NCI-H2196 (cell line): ENCODE data around the gene HOXD8.

ENCODE experiments used
- DNase-seq: peaks from one replicate; lab custom pipeline; 2025; ENCODE audit not compliant: unreplicated experiment; lab: John Stamatoyannopoulos, UW

HOXD8 gene

DNA sequence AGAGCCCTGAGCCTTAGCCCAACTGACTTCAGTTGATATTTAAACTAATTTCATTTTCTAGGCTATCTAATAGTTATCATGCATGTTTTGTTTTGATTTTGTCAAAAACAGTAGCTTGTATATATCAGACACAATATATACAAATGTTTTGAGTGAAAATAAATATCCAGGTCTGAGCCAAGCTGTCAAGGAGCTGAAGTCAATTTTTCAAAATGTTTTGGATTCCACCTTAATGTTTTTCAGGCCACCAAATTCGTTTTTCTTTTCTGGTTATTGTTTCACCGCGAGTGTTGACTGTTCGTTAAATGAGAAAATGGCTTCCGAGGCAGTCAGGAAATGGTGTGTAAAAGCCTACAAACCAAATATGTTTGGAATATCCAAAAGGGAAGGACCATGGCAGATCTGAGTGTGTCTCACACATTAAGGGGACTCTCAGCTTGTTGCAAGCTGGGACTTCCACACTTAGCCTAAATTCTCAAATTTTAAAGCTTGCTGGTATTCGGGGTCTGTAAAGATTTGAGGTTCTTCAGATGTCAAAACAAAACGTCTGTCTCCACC, 27.1 kb upstream of the HOXD8 start:
- no peak for DNase-seq

DNA sequence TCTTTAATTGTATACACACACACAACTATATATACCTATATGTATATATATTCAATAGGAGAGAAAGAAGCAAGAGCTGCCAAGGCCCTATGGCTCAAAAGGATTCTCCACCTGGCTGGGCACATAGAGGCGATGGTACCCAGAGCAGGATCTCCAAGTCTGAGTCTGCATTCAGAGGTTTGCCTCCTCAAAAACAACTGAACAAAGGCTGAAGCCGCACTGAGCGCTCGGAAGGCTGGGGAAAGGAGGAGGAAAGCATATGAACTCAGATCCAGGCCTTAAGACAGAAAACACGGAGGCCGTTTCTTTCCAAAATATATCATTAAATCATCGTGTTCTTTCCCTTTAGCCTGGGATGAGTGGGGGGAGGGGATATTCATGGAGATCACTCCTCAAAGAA, 26.3 kb upstream of the HOXD8 start:
- DNase-seq = no peak

DNA sequence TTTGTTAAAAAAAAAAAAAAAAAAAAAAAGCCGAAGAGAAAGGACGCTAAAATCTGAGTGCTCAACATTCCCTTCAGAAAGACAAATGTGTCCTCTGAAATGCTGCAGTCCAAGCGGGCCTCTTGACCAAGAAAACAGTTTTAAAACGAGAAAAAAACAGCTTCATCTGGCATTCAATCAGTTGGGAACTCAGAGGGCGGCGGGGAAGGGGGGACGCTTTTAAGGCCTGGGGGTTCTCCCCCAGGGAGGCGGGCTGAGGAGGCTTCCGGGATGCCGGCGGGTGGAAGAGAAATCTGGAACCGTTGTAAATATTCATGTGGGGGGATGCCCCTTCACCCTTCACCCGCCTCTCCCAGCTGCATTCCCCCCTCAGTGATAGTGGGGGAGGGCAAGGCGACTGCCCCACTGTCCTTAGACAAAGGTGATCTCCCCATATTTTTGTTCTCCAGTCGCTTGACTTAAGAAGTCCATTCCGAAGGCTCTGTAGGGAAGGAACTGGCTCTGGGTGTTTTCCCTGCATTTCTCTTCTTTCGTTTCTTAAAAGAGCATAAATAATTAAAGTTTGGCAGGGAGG, 25.7 kb upstream of the HOXD8 start:
- no peak for DNase-seq

DNA sequence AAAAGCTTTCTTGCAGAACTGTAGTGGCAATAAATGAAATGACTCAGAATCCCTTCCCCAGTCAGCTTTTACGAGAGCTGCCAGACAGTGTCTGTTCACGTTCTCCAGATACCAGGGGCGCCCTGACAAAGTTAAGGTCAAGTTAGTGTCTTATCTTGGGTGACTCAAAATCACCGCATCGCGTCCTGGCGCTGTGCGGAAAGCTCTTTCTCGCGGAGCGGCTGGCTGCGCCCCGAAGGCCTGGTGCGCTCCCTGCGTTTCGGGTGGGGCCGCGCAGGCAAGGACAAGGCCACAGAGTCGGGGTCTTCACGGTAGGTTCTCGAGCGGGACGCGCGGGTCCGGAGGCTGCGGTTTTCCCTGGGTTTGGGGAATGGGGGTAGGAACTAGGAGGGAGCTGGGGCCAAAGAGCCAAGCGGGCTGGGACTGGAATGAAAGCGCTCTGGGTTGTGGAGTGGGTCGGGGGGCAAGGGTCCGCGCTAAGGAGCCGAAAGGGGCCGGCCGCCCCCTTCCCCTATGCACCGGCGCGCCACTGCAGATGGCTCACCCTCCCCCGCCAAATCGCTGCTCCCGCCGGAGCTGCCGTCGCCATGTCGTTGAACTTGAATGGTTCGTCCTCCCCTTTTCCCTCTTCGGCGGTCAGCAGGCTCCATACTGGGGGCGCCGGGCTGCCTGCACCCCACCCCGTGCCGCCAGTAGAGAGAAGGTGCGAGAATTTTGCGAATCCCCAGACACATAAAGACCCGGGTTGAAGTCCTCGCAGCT, 25.0 kb upstream of the HOXD8 start:
- no peak for DNase-seq

DNA sequence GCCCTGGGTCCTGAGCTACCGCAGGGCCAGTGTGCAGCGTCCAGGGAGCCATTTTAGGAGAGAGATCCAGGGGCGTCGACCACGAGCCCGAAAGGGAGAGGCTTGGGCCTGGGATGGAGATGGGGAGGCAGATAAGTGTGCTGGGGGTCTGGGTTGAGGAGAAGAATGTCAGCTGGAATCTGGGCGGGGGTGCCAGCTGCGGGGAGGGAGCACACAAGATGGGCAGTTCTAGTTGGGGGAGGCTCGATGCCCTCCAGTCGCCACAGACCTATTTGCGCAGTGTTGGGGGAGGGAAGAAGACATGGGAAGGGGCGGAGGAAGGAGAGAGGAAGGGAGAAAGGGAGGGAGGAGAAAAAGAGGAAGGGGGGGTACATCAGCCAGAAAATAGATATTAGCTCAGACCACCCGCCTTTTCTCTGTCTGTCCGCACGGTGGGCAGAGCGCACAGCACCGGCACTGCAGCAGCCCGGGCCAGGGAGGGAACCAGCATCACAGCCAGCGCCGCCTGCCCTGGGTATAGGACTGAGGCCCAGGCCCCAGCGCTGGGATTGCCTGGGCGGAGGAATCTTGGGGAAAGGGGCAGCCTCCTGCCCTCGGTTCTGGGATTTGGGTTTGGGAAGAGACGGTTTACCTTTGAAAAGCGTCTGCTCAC, 24.3 kb upstream of the HOXD8 start:
- no peak for DNase-seq

DNA sequence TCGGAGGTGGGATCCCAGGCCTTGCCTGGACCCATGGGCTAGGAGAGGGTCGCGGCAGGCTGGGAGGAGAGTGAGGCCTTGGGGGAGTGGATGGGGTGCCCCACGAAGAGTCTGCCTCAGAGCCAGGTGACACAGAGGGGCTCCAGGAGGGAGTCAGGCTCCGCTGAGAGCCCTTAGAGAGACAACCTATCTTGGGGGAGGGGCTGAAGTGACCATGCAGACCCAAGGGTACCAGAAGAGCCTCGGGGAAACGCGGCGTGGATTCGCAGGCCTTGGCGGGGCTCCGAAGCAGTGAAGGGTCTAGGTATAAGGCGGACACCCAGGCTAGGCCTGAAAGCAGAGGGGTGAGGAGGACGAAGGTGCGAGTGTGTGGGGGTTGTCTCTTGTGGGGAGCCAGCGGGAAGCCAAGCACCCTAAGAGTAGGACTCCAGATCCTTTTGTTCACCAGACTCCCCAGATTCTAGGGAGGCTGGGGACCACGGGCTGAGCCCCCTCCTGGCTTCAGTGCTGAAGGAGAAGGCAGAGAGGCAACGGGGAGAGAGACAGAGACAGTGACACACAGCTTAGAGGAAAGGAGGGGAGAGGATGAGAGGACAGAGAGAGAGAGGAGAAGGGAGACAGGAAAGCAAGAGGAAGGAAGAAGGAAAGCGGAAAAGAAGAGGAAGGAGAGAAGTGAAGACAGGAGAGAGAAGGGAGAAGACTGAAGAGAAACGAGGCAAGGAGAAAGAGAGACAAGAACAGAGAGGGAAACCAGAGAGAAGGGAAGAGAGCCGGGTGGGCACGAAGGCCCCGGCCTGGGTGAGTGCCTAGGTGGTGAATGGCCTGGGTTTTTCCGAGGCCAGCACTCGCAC, 23.6 kb upstream of the HOXD8 start:
- no peak for DNase-seq

DNA sequence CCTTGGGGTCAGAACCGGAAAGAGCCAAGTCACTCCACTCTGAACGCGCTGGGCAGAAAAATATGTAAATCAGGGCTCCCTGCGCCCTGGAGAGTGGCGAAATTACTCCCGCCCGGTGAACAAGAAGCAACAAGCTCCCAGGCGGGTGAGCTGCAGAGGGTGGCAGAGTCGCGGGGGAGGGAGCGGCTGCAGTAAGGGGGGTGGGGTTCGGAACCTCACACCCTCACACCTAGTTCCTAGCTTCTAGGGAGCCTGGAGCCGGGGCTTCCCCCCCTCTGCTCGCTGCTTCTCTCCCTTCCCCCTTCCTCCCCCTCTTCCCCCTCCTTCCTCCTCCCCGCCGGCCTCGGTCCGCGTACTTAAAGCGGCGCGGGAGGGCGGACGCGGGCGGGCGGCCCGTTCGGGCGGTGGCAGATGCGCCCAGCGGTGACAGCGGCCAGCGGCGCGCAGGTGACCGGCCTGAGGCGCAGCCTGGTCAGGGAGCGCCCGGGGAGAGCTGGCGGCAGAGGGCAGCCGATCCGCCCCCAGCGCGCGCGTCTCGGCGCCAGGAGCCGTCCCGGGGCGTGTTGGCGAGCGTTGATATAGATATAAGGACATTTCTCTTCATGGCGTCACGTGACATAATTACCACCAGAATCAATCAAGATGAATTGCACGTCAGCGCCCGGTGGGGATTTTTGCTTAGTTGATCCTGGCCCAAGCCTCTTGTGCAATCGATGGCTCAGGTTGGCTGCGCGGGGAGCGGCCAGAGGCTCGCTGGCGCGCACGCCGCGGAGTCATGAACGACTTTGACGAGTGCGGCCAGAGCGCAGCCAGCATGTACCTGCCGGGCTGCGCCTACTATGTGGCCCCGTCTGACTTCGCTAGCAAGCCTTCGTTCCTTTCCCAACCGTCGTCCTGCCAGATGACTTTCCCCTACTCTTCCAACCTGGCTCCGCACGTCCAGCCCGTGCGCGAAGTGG, 22.6 kb upstream of the HOXD8 start, which contains the start of gene HOXD11:
HOXD11 (plus strand) TSS at position 700 of the 959 bp plus-strand sequence; CDS start at position 776, 76 bp downstream.
- peak; percentile 94 for DNase-seq

DNA sequence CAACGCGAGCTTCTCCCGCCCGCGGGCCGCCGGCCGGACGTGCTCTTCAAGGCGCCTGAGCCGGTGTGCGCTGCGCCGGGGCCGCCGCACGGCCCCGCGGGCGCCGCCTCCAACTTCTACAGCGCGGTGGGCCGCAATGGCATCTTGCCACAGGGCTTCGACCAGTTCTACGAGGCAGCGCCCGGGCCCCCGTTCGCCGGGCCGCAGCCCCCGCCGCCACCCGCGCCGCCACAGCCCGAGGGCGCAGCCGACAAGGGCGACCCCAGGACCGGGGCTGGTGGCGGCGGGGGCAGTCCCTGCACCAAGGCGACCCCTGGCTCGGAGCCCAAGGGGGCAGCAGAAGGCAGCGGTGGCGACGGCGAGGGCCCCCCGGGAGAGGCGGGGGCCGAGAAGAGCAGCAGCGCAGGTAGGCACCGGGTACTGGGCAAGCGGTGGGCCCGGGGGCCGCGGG, 21.7 kb upstream of the HOXD8 start:
- DNase-seq = no peak

DNA sequence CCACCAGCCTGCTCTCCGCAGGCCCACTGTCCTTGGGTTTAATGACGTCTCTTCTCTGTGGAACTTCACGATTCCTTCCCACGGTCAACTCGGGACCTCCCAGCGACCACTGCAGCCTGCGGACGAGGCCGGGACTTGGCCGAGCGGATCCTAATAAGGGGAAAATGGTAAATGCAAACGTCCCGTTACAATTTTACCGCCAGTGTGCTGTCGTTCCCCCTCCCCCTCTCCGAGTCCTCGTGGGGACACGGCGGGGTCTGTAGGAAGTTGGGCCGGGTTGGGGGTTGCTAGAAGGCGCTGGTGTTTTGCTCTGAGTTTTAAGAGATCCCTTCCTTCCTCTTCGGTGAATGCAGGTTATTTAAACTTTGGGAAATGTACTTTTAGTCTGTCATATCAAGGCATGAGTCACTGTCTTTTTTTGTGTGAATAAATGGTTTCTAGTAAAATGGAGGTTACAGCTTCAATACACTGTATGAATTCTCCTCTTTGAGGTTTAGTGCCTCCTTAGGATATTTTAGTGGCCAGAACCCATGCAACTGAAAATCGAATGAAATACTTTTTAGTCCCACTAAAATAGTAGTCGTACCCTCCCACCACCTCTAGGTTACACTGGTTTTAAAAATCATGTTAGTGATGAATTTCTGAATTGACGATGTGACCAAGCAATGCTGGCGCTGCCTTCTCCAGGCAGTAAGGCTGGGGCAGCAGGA, 20.2 kb upstream of the HOXD8 start:
- DNase-seq = no peak

DNA sequence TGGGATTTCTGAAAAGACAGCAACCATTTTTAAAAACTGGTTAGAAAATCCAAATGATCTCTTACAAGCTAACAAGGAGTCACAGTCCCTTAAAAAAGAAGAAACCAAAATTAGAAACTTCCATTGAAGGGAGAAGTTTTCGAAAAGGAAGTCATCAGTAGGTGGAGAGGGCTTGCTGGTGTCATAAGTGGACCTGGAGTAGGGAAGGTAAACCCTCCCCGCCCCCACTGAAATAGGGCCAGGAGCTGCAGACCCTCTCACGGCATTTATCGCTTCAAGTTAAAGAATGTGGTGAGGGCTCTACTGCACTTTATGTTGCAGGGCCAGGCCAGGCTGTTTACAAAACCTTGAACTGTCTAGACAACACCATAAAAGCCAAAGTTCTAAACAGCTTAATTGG, 19.6 kb upstream of the HOXD8 start:
- no peak for DNase-seq

DNA sequence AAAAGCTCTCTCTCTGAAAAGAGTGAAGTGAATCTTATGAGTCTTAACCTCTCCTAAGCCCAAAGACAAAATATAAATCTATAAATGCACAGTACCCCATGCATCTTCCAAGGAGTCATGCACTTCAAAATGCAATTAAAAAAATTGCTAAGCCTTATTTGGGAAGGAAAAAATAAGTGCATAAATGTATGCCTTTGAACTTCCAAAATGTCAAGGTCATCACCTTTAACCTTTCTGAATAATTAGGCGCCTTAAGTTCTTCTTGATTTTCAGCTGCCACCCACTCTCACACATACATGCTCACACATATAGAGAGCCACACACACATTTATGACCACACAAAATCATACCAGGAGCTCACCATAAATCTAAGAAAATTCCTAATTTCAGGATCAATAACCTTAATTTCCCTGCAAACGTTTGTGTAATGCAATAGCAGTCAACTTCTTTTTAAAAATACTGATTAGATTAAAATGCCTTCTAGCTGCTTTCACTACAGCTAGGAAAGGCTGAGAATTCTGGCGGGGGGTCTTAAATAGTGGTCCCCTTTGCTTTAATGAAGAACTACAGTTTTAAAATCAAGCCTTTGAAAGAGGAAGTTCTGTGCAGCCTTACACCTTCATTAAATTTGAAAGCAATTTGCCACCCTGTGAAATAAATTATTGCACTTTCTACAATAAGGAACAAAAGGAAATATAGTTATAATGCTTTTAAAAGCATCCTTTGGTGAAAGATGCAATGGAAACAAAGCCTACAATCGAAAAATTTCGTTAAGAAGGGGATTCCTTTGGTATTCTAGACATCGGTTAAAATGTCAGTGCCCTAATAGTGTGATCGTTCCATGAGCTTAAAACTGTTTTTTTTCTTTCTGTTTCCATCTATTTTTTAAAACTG, 18.8 kb upstream of the HOXD8 start:
- DNase-seq = no peak

DNA sequence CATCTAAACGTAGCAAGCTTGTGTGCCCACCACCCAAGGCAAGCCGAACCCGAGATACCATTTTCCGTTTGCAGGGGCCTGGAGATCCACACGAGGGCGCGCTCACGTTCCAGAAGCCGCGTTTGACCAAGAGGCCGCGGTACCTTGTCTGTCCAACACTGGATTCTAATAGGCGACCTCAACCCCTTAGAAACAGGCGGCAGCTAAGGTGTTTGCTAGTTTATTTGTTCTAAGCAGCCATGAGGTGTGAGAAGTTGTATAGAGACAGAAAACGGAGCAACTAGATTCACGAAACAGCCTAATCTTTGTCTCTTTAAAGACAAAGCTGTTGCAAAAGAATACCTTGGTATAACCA, 18.2 kb upstream of the HOXD8 start:
- peak; percentile 80 for DNase-seq

DNA sequence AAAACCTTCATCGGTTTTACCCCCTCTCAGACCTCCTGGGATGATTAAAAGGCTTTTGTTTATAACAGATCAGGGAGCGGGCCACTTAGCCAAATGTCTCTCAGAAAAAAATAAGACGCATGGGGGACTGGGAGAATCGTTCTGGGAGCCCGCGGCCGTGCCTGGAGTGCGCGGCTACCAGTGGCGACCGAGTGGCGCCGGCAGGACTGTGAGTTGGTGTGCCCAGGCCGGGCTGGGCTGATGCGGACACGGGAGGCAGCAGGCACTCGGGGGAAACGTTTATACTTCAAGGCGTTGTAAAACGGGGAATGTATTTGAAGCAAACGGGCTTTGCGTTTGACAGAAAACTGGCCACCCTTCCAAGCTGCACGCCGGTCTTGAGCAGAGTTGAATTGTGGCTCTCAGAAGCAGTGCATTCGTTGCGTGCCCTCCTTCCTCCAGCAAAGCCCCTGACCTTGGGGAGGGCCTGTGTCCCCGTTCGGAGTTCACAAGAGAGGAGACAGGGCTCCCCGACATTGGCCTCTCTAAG, 17.6 kb upstream of the HOXD8 start:
- no peak for DNase-seq

DNA sequence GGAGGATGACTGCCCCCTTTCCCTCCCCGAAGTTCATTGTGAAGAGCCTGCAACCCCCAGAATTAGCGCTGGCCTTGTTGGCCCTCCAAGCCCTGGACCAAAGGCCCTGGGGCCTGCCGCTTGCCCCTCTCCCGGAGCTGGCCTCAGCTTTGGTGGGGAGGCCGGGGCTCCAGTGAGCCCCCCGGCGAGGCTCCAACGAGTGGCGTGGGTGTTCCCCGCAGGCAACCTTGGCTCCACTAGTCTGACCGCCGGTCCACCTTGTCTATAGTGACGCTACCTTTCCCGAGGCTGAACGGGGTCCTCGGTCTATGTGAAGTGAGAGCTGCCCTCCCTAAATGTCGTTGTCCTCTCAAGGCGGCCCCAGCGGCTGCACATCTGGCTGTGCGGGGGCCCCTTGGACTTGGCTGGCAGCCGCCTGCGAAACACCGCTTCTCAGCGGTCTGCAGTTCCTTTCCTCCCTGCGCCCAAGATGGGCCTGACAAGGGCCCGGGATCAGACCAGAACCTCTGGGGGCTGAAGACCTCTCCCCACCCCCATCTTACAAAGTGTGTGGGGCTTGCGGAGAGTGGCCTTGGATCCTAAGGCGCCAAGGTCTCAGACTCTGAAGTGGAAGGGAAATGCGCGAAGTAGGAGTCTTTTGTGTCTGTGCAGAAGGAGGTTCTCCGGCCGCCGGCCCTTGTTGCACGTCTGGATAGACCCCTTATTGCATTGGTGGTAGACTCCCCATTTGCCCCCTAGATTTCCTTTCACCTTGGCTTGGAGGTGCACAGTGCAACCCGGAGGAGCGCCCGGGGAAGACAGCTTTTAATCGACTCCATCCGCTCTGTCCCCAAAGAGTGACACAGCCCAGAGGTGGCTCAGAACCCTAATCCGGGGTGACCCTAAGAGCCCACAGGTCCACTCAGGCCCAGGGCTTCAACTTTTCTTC, 16.9 kb upstream of the HOXD8 start:
- no peak for DNase-seq

DNA sequence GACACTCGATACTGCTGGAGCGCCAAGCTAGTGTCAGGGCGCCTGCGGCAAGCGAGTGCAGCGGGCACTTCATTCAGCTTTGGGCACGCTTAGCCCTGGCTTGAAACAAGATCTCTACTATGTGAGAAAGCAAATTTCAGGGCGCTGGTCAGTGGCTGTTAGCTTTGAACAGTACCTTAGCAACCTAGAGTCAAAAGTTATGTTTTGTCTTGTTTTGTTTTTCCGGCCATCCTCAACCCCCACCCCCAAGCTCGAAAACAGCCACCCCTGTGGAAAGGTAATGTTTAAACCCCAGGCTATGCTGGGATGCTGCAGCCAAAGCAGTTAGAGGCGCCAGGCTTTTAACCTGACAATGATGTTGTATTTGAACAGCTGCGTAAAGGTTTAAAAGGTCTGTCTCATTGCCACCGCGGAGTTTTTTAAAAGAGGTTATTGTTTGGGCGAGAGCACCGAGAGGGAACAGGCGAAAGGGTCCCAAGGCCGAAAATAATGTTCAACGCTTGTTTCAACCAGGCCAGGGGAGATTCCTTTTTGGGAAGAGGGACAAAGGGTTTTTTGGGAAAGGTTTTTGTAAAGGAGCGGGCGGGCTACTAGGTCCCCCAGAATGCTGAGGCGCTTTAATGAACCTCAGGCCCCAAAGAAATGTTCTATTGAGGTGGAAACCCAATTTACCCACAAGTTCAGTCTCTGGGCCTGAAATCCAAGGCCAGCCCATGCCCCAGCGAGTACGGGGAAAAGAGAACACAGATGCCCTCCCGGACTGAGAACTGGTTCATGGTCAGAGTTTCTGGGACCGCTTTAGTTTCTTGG, 15.2 kb upstream of the HOXD8 start:
- DNase-seq = peak; percentile 93

DNA sequence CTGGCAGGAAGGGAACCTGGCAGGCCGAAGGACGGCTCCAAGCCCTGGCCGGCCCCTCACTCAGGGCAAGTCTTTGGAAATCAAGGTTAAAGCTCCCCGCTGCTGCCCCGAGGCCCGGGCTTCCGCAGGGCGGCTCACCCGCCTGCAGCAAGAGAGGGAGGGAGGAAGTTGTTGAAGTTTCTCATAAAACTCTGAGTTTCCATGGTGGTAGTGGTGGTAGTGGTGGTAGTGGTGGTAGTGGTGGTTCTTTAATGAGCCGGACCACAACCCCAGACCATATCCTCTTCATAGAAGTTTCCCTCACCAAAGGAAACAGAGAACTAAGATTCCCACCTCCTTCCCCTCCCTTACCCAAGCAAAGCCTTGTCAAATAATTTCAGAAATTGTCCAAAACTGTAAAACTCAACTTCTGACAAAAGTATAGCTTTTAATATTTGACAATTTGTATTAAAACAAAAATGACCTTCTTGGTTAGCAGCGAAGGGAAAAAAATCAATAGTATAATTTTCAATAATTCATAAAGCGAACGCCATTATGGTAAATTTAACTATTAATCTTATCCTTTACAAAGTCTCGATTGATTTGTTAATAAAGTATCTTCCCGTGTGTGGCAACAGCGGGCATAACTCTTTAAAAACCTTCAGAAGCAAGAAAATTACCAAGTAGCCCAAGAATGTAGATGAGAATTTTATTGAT, 14.4 kb upstream of the HOXD8 start:
- DNase-seq = no peak
